Embryonic facial prominence (tissue), 1 donor: ENCODE data around the gene STPG2.

Experiments used
- DNase-seq: peaks from one replicate; pipeline ENCODE4 v3.0.0-alpha.2; 2016; ENCODE audit errors: extremely low spot score

Gene STPG2

DNA sequence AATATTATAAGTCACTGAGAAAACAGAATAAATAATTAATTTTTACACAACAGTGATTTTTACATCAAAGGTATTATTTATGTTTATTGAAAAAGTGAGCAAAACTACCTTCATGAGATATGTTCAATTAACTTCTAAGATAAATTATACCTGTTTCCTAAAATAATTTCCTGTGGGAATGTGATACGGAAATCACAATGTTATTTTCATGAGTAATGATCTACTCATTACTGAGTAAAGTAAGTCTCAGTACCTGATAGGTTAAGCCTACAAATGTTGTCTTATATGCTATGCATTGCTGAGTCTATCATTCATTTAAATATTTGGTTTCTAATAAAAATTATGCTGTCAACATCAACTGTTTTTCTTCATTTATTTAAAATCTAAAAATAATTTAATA lies 324.0 kb downstream of the STPG2 start:
- no peak for DNase-seq

- no peak for DNase-seq
Observed at GRCh38 chr4:97812768-97813167, 330.5 kb downstream of the STPG2 start.

GRCh38 chr4:97786306-97786920 lies 356.9 kb downstream of the STPG2 start:
- DNase-seq: no peak

GRCh38 chr4:97778174-97778573 lies 365.1 kb downstream of the STPG2 start:
- DNase-seq: no peak

DNA sequence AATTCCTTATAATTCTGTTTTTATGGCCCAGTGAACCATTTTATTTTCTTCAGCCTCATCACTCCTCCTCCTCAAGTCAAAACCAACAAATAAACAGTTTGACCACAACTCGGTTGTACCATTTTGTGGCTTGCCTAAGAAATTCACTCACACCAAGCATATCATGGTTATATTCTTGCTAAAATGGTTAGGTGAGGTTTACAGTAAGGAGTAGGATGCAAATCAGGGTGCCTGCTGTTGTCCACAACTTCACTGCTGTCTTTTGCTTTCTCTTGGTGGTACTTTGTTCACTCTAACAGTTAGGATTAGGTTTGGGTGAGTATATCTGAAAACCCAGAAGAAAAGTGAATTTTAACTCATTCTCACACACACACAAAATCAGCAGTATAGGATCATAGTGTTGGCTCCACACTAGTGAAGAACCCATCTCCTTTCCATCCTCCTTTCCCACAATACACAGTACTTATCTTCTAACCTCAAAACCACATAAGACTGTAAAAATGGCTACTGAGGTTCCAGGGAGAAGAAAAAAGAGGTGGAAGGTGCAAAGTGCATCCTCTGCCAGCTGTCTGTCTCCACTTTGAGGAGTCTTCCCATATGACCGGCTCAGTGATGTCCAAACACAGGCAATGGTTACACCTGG lies 368.8 kb downstream of the STPG2 start:
- no peak for DNase-seq

- DNase-seq: no peak
Observed at GRCh38 chr4:97770222-97770621, 373.1 kb downstream of the STPG2 start.

DNA sequence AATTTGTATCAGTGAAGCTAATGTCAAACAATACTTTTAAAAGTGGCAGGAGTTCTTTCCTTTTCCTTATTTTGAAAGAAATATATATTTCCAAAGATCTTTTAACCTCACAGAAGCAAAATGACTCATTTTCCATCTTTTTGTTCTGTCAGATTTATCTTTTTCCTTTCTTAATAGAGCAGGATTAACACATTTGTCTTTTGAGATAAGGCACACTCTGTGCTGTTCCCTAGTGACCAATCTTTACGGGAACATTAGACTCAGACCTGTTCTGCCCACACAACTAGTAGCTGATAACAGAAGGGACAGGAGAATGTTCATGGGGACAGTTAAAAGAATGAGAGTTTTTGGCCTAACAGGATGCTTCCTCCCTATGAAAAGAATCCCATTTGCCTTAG lies 381.2 kb downstream of the STPG2 start:
- DNase-seq: no peak

DNA sequence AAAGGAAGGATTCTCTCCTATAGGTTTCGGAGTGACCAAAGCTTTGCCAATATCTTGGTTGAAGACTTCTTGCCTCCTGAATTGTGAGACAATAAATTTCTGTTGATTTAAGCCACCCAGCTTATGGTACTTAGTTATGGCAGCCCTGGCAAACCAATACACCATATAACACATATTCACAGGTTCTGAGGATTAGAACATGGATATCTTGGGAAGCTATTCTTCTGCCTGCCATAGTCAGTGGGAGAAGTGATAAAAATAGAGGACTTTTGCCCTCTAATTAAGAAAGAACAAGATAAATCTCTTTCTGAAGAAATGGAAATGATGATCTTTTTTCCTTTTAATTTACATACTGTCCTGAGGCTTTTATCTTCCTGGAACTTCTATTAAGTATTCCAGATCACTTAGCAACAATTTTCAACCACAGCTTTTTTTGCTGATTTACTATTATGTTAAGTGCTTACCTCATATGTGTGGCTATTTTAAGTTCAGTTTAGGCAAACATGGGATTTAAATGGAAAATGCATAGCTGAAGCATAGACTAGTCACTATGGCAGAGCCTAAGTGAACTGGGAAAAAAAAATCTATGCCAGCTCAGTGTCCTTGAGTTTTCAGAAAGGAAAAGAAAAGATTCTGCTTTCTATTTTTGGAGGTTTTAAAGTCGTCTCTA lies 381.7 kb downstream of the STPG2 start:
- DNase-seq: no peak

DNA sequence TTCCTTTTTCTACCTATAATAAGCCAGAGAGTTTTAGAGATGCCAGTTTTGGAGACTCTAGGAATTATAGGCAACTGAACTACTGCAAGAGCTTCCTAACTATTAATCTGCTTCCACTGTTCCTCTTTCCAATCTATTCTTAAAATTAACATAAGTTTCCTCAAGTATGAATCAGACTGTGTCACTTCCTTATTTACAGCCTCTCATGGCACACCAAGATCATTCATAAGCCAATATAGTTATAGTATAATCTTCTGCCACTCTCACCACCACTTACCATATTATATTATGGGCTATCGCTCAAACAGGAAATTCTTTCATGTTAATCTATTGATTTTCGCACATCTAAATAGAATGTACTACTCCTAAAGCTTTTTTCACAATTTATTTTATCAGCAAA lies 383.5 kb downstream of the STPG2 start:
- no peak for DNase-seq

DNA sequence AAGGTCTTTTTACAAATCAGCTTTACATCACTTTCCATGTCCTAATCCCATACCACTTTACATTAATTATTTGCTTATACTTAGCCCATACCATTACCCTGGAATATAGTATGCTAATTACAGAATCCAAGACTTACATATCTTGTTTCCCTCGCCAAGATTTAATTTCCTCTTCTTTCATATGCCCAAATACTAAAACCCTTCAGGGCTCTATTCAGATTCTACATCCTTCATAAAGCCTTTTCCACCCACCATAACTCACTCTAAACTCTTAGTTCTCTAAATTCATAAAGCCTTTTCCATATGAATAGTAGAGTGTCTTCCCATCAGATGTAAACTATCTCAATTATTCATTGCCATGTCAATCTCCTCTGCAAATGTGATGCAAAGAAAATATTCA lies 390.7 kb downstream of the STPG2 start:
- no peak for DNase-seq

GRCh38 chr4:97747945-97748344 lies 395.3 kb downstream of the STPG2 start:
- DNase-seq: no peak

- peak; percentile 14 for DNase-seq
Observed at GRCh38 chr4:97720869-97721432, 422.3 kb downstream of the STPG2 start.

DNA sequence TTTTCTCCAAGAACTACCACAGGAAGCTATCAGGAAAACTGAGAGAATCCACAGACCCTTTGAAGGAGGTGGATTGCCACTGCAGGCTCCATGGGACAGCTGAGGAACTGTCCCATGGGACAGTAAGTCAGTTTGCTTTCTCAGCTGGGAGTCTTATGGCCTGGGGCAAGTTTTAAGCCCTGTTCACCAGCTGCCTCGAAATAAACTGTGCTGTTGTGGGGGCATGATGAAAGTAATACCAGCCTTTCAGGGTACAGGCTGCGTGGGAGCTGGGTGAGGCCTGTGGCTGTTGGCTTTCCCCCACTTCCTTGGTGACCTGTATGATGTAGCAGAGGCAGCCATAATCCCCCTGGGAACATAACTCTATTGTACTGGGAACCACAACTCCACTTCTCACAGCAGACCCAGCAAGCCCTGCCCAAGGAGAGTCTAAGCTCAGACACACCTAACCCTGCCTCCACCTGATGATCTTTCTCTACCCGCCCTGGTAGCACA lies 452.1 kb downstream of the STPG2 start:
- DNase-seq: no peak

DNA sequence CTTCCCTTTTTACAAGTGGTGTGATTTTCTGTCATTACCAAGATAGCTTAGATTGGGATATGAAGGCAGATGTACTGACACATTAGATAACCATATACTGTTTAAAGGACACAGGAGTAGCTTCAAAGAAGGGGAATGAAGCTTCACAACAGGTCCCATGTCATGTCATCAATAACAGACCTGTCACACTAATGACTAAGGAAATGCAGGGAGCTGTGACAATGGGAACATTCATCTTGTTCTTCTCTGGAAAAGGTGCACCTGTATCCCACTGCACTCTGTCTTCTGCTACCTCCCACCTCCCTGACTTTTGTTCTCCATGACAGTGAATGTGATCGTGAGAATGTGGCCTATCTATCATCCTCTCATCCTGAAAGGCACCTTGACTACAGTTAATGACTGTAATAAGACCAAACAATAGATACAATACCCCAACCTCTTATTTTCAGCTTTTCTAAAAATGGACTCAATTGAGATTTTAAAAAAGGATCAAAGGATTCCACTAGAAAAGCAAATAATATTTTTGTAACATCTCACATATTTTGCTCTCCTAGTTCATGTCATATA lies 472.5 kb downstream of the STPG2 start:
- no peak for DNase-seq

GRCh38 chr4:97665553-97665952 lies 477.7 kb downstream of the STPG2 start:
- DNase-seq: no peak

- DNase-seq: no peak
Observed at GRCh38 chr4:97664741-97665140, 478.5 kb downstream of the STPG2 start.

DNA sequence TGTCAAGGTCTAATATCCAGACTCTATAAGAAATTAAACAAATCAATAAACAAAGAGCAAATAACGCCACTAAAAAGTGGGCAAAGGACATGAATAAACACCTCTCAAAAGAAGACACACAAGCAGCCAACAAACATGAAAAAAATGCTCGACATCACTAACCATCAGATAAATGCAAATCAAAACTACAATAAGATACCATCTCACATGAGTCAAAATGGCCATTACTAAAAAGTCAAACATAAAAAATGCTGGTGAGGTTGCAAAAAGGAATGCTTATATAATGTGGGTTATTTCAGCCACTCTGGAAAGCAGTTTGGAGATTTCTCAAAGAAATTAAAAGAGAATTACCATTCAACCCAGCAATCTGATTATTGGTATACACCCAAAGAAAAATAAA lies 481.1 kb downstream of the STPG2 start:
- DNase-seq: no peak

DNA sequence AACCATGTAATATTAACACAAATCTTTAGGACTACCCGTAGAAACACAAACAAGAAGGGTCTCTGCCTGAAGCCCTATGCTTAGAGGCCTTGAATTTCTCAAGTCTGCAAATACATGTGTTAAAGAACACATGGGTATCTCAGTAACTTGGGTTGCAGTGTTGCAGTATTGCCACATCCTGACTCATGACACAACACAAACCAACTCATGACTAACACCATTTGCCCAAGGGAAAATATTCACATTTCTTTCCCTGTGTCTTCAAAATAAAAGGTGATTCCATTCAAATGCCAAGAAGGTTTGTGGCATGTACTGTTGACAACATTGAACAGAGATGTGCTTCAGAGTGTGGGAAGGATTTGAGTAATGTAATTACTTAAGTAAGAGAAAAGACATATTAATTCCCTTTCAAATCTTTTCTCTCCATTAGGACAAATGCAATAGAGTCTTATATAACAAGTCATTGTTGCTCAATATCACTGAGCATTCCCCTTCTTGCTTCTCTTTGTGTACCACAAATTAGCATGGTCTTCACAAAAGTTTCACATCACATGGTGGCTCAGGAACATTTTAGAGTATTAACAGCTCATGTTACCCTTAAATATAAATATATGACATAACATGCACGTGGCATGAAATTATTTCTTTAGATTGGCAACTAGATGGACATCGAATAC lies 487.1 kb downstream of the STPG2 start:
- no peak for DNase-seq

GRCh38 chr4:97653701-97654100 lies 489.6 kb downstream of the STPG2 start:
- no peak for DNase-seq

DNA sequence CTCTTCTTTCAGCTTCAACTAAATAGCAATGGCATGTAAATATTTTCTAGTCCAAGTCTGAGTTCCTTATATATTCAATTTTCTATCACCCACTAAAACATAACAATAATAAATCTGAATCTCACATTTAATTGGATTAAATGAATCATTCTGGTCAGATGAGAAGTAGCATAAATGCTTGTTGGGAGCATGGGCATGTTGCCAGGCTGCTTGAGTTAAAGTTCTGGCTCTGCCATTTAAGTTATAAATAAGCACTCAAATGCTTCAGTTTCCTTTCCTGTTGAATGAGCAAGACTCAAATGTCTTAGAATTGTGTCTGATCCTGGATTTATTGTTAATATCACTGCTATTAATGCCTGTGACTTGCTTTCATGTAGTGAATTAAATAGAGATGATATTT lies 496.3 kb downstream of the STPG2 start:
- no peak for DNase-seq

DNA sequence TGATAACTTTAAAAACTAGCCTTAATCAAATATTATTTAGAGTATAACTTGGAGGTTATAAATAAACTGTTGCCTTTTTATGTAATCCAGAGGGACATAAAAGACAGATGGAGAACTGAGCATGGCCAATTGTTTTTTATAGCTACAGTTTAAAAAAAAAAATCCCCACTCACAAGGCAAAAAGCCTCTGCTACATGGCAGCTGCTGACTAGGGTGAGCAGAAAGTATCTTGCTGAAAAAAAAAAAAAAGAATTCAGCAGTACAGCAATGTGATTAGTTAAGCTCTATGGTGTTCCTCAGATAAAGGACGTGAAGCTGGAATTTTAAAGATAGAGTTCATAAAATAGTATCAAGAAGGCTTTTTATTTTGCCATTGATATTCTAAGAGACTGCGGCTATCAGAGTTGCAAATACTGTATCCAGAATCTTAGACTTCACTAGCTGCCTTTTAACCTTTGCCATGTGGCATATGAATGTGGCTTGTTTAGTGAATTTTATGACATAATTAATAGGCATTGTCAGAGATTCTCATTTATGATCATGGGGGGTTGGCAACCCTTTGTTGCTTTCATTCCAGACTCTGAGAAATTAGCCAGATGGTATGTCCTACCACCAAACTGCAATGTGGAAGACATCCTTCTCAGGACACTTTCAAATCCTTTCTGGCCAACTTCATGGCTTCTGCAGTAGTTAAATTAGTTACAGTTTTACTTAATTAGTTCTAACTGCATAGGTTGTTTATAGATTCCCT lies 498.0 kb downstream of the STPG2 start:
- DNase-seq: no peak
